Neural cell (in vitro differentiated cells): ENCODE measurements around the gene CCNY.

Experiments used
- CTCF ChIP-seq: fragments of 450-650 bp; IDR thresholded peaks from 2 replicates; pipeline ENCODE4 v1.5.1; 2014; ENCODE audit warnings: antibody characterized with exemption, mild to moderate bottlenecking, moderate library complexity; ENCODE audit not compliant: poor library complexity, severe bottlenecking
- EP300 ChIP-seq: fragments of 450-650 bp; conservative IDR thresholded peaks from 2 replicates; pipeline ENCODE4 v1.6.1; 2014; ENCODE audit warnings: antibody characterized with exemption, mild to moderate bottlenecking, moderate library complexity; ENCODE audit not compliant: poor library complexity, severe bottlenecking
- EZH2 ChIP-seq: fragments of 200-600, 300-800 bp; shearing (Covaris generic), sonication (generic); IDR thresholded peaks from 2 replicates; pipeline ENCODE4 v1.6.1; 2014; ENCODE audit warnings: antibody characterized with exemption, low read length, borderline replicate concordance, mild to moderate bottlenecking; ENCODE audit not compliant: insufficient read depth, poor library complexity, severe bottlenecking
- POLR2AphosphoS5 ChIP-seq: IDR thresholded peaks from 2 replicates; pipeline ENCODE4 v1.6.1; 2012
- REST ChIP-seq: IDR thresholded peaks from 2 replicates; pipeline ENCODE4 v1.6.1; 2012; ENCODE audit warnings: borderline replicate concordance
- SMC3 ChIP-seq: fragments of 450-650 bp; conservative IDR thresholded peaks from 2 replicates; pipeline ENCODE4 v1.6.1; 2014; ENCODE audit warnings: antibody characterized with exemption, mild to moderate bottlenecking, moderate library complexity; ENCODE audit not compliant: poor library complexity
- TAF1 ChIP-seq: IDR thresholded peaks from 2 replicates; pipeline ENCODE4 v1.6.1; 2012; ENCODE audit warnings: low read depth

DNA sequence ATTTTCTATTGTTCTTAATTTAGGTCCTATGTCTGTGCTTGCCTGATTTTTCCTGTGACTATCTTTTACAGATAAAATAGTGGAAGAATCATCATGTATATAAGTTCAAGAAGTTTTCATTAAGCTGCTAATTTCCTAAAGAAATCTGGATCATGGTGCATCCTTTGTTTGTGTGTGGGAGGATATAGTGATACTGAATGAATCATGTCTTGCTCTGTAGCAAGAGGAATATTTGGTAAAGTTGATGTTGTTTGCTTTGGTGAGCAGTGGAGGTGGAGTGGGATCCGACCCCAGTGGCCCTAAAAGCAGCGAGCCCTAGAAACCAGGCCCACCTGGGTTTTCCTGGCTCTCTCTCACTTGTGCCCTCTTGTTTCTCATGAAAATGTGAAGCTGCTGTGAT, 83.7 kb downstream of the CCNY start:
- TF ChIP-seq EP300 (no peak), CTCF (no peak), EZH2 (no peak), TAF1 (no peak), POLR2AphosphoS5 (no peak), REST (no peak), SMC3 (no peak)
